Testis (tissue), 3 donors: ENCODE measurements around the gene AKAP6. TPM values are rescaled to one million over a fixed set of nuclear protein-coding genes. Genes with fewer than 3 reads are reported as not detected.

Source experiments
- DNase-seq: peaks from one replicate; pipeline ENCODE4 v3.0.0-alpha.2; 2019
- H3K27ac ChIP-seq, 2 donors: fragments of 200-600 bp; sonication (generic); one replicate each; pipeline ENCODE4 v1.5.1; 2019
- H3K27me3 ChIP-seq: fragments of 200-600 bp; sonication (generic); one replicate; pipeline ENCODE4 v1.5.1; 2019
- H3K36me3 ChIP-seq: fragments of 200-600 bp; sonication (generic); one replicate; pipeline ENCODE4 v1.5.1; 2017; ENCODE audit warnings: low read depth; ENCODE audit errors: missing control alignments
- H3K4me1 ChIP-seq: fragments of 200-600 bp; sonication (generic); one replicate; pipeline ENCODE4 v1.5.1; 2019
- H3K4me3 ChIP-seq, 2 donors: fragments of 200-600 bp; sonication (generic); one replicate each; pipeline ENCODE4 v1.5.1; 2017 to 2019
- H3K9me3 ChIP-seq: fragments of 200-600 bp; sonication (generic); one replicate; pipeline ENCODE4 v1.5.1; 2017
- POLR2A ChIP-seq: fragments of 450-650 bp; IDR thresholded peaks from one replicate; pipeline ENCODE4 v1.6.1; 2017; ENCODE audit warnings: antibody characterized with exemption, mild to moderate bottlenecking, moderate library complexity
- WGBS, 2 donors: methylation state at CpG; one replicate each; pipeline ENCODE4 v1.1.5; 2018; 5-methylcytosine and 5-hydroxymethylcytosine counted together
- intact Hi-C: fragments of 100-400 bp; cut with DNase I; formaldehyde crosslinking; loops from one replicate; pipeline ENCODE4 v1.15.1; 2023; ENCODE audit warnings: low total_unique reads
- polyA plus RNA-seq: library from polyadenylated mRNA; stranded (reverse); fragments of 350-450 nt; fragmentation: Illumina TruSeq; extraction: RNeasy Lipid Tissue Mini Kit (QIAGEN cat#74804); gene quantifications from one replicate; pipeline ENCODE4 v1.2.3, GENCODE V29; 2014; ENCODE audit warnings: low read depth, low replicate concordance; ENCODE audit not compliant: insufficient read depth
- total RNA-seq, 2 donors: library from RNA; depleted of rRNA; stranded (reverse); fragments of >200 nt; gene quantifications; one replicate each; pipeline ENCODE4 v1.2.3, GENCODE V29; 2016
- TF ChIP-seq, protein P1 (sequence below), 3 experiments: fragments of 450-650 bp in 2 of 3; fragments of 200-600 bp in 1 of 3; sonication (generic) in 1 of 3; IDR thresholded peaks; one replicate each; pipeline ENCODE4 v1.5.1; 2016 to 2019; ENCODE audit warnings: antibody characterized with exemption in 3 of 3, mild to moderate bottlenecking in 2 of 3, moderate library complexity in 1 of 3

The AKAP6 gene
- total and polyA plus RNA-seq, 3 donors from 2014 or later, result 26.6 to 30.9 (median 30.9) TPM

DNA sequence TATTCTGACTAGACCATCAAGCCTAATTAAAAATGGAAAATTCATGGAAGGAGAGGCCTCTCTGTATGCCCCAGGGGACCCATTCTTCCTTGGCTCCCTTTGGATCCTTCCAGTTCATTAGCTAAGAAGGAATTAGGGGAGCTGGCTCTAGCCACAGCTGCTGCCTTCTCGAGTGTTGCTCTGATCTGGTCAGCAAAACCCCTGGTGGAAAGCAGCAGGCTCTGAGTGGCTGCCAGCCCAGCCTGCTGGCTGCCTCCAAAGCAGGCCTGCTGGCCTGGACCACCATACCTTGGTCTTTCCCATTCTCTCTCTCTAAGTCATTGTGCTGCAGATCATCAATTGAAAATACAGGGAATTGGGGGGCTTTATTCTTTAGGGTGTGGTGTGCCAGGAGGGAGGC lies 29.0 kb upstream of the AKAP6 start:
- H3K4me3 ChIP-seq, result no peak overlapping the region
- no peaks in the 10 kb centered on the region for H3K9me3 ChIP-seq
- no peaks in the 10 kb centered on the region for H3K4me1 ChIP-seq
- peak; percentile 63 for DNase-seq
- intact Hi-C loops, result no loop called here
- WGBS, 2 donors, result 40 to 45% methylated on average over 1 of the region's 1 CpG
- H3K27ac ChIP-seq, result peak overlapping the region in 1 of 2 donors; percentile 8
- H3K27me3 ChIP-seq, result no peaks in the 10 kb centered on the region
- no peak for TF ChIP-seq POLR2A
- TF ChIP-seq, protein P1, sequence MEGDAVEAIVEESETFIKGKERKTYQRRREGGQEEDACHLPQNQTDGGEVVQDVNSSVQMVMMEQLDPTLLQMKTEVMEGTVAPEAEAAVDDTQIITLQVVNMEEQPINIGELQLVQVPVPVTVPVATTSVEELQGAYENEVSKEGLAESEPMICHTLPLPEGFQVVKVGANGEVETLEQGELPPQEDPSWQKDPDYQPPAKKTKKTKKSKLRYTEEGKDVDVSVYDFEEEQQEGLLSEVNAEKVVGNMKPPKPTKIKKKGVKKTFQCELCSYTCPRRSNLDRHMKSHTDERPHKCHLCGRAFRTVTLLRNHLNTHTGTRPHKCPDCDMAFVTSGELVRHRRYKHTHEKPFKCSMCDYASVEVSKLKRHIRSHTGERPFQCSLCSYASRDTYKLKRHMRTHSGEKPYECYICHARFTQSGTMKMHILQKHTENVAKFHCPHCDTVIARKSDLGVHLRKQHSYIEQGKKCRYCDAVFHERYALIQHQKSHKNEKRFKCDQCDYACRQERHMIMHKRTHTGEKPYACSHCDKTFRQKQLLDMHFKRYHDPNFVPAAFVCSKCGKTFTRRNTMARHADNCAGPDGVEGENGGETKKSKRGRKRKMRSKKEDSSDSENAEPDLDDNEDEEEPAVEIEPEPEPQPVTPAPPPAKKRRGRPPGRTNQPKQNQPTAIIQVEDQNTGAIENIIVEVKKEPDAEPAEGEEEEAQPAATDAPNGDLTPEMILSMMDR (IDR thresholded peaks at IDR 0.05), result no peak
- H3K36me3 ChIP-seq, result no peaks in the 10 kb centered on the region

DNA sequence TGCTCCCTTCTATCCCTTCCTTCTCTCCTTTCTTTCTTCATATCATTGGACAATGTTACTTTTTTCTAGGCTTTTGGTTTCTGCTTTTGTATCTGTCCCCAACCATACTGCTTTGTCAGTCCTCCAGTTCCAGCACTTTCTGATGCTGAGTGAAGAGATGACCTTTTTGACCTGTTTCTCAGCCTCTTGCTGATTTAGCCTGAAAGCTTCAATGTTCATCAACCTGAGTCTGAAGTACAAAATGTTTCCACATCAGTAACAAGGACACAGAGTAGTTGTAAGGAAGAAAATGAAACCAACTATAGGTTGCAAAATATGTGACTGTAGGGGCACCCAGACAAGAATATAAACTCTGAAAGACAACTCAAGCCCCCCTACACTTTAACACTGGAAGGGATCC lies 25.2 kb upstream of the AKAP6 start:
- DNase-seq, result no peak
- no peaks in the 10 kb centered on the region for H3K36me3 ChIP-seq
- no peaks in the 10 kb centered on the region for H3K27me3 ChIP-seq
- no peak for TF ChIP-seq POLR2A
- TF ChIP-seq, protein P1 (IDR thresholded peaks at IDR 0.05), result no peak
- no peak overlapping the region for H3K27ac ChIP-seq
- H3K4me3 ChIP-seq, result no peak overlapping the region
- no peaks in the 10 kb centered on the region for H3K4me1 ChIP-seq
- H3K9me3 ChIP-seq, result no peaks in the 10 kb centered on the region
- intact Hi-C loops, result no loop called here

DNA sequence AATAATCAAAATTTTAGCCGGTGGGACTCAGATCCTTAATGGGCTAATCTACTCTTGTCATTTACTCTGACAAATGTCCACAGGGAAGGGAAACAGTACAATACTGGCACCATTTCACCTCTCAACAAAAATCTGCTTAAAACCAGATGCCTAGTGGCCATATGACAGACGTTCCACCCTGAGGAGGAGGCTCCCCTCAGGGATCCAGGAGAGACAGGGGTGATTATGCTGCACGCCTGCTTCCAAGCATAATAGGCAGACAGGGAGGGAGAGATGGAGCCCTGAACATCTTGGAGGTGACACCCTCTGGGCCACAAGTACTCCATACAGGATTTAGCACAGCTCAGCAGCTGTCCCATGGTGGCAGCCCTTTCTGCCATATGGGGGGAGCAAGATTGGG lies 24.8 kb upstream of the AKAP6 start:
- Histone ChIP-seq H3K27ac (no peak overlapping the region), H3K4me3 (no peak overlapping the region), H3K27me3 (no peaks in the 10 kb centered on the region), H3K36me3 (no peaks in the 10 kb centered on the region), H3K9me3 (no peaks in the 10 kb centered on the region), H3K4me1 (no peaks in the 10 kb centered on the region)
- no peak for DNase-seq
- intact Hi-C loops, result no loop called here
- TF ChIP-seq, protein P1 (IDR thresholded peaks at IDR 0.05), result no peak
- no peak for TF ChIP-seq POLR2A
- WGBS, 2 donors, result 53 to 63% methylated on average over 2 to 3 of the region's 3 CpGs

DNA sequence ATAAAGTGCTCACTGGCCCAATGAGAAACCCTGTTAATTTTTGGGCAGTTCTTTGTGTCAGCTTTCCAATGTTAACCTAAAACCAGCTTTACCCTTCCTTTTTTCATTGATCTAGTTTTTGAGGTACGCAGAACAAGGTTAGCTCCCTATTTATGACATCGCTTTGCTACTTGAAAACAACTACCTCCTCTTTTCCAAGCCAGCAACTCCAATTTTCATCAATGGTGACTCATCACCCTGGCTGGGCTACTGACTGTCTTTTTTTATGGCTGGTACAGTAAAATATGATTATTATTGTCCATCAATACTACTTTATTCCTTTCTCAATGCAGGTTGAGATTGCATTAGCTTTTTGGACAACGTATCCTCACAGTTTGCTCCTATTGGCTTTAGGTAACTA lies 22.5 kb upstream of the AKAP6 start:
- no peaks in the 10 kb centered on the region for H3K9me3 ChIP-seq
- intact Hi-C loops, result no loop called here

More for the DNA sequence above, 22.5 kb upstream of the AKAP6 start:
- 97% methylated on average over 3 of the region's 3 CpGs for WGBS, 2 donors
- no peak for TF ChIP-seq POLR2A
- TF ChIP-seq, protein P1 (IDR thresholded peaks at IDR 0.05), result no peak
- Histone ChIP-seq H3K27me3 (no peaks in the 10 kb centered on the region), H3K4me1 (no peaks in the 10 kb centered on the region), H3K27ac (no peak overlapping the region), H3K4me3 (no peak overlapping the region), H3K36me3 (no peaks in the 10 kb centered on the region)
- DNase-seq, result no peak
